Erythroblast (primary cell): ENCODE measurements around the gene PLXNA2.

Experiments used
- GATA1 ChIP-seq: IDR thresholded peaks from 2 replicates; pipeline ENCODE4 v1.6.1; 2011; ENCODE audit warnings: low read depth, mild to moderate bottlenecking, control low read depth, low read length, moderate library complexity
- POLR2A ChIP-seq: IDR thresholded peaks from 2 replicates; pipeline ENCODE4 v1.6.1; 2011; ENCODE audit warnings: mild to moderate bottlenecking, low read length

- TF ChIP-seq POLR2A: no peak
- no peak for TF ChIP-seq GATA1
These were observed 241.5 kb downstream of the PLXNA2 start for GRCh38 chr1:208002672-208003071.
